ENCODE results near the gene HOXA6. TPM values are rescaled to one million over a fixed set of nuclear protein-coding genes. Genes with fewer than 3 reads are reported as not detected.

The HOXA6 gene
- polyA plus RNA-seq, 2 of the 4 experiments (the other 2 are of a cell fraction): 0.90 to 2.1 TPM

DNA sequence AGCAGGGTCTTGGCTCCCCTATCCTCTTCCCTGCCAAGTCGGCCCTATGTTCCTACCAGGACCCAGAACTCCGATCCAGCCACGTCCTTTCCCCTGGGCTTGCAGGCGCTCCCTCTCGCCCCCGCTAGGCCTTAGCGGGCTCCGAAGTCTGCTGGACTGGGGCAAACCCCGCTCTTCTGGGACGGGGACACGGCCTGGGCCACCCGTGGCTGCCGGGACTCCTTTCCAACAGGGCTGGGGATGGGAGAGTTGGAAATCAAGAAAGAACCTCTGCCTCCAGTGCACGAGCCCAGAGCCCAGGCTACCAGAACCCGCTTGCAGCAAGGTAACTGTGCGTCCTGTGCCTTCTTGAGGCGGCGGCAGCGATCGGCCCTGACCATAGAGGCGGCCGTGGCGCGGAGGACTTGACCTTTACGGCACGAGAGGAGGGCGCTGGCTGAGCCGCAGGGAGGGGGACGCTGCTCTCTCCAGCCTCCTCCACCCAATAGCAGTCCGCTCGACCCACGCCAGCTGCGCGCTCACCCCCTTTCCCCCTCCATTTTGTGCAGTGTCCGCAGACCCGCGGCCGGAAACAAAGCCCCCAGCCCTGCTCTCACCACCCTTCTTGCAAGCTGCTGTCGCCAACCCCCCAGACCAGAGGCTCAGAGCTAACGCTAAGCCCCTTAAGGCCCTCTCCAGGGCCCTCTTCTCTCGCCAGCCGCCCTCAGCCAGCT is 44.4 kb upstream of the HOXA6 start:
- Histone ChIP-seq H3K4me2 (no peak overlapping the region), H3K27ac (no peak overlapping the region), H3K9me3 (no peaks in the 10 kb centered on the region), H3K4me3 (no peak overlapping the region), H3K4me1 (no peaks in the 10 kb centered on the region)
- ChIA-PET CTCF (interaction anchor here (0.6 to 4.8 kb wide), 4 partner anchors 12 to 904 kb away, joined by 4 to 58 read pairs (median 22); no protein-coding TSS in a partner anchor), POLR2A (interaction anchor here (0.7 kb wide), 1 partner anchor 8 kb away, joined by 4 read pairs; no protein-coding TSS in a partner anchor)
- ATAC-seq (no peak), FAIRE-seq (no peak), DNase-seq (ENCODE audit: low read depth in 1 of 2, low spot score in 1 of 2) (no peak)
- 94% methylated on average over 39 of the region's 42 CpGs for WGBS (ENCODE audit: missing lambda C conversion rate)
- no peak for TF ChIP-seq ZSCAN20 (CRISPR knock-in tag; IDR thresholded peaks at IDR 0.05)
- TF ChIP-seq KDM1A (IDR thresholded peaks at IDR 0.05; ENCODE audit: low read depth): no peak
- TF ChIP-seq FOSB (CRISPR knock-in tag; IDR thresholded peaks at IDR 0.05): no peak

DNA sequence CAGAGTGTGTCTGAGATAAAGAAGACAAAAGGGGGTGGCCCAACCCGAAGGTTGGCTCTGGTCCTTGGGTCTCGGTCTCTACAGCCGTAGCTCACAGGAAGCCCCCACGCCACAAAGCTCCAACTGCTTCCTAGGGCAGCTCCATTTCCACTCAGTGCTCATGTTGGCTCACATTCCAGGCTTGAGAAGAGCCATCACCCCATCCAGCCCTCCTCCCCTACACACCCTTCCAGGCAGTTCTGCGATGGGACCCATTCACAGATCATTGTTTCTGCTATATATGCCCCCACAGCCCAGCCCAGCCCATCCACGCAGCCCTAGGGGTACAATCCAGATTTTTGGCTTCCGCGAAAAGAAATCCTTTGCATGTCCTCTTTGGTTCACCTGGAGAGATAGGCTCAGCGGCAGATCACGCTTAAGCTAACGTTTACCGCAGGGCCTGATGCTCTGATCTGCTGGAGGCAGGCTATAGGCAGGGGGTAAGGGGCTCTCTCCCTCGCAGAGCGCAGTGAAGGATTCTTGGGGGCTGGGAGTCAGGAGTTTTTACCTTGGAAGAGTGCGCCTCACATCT is 43.7 kb upstream of the HOXA6 start:
- Histone ChIP-seq H3K4me2 (no peak overlapping the region), H3K27ac (no peak overlapping the region), H3K4me1 (peaks cover 4% of the 10 kb centered on the region; the same call in 1 of the 3 replicates), H3K9me3 (no peaks in the 10 kb centered on the region), H3K4me3 (no peak overlapping the region)
- DNase-seq (ENCODE audit: low read depth in 1 of 2, low spot score in 1 of 2) (no peak), FAIRE-seq (no peak), ATAC-seq (no peak)
- TF ChIP-seq HOXB5 (CRISPR knock-in tag; IDR thresholded peaks at IDR 0.05) (no peak), ZFP36 (IDR thresholded peaks at IDR 0.05; ENCODE audit: borderline replicate concordance, partially characterized antibody) (no peak), ZSCAN20 (CRISPR knock-in tag; IDR thresholded peaks at IDR 0.05) (no peak), EHF (CRISPR knock-in tag; IDR thresholded peaks at IDR 0.05) (no peak), CHD2 (IDR thresholded peaks at IDR 0.05; ENCODE audit: low read length, partially characterized antibody) (no peak), TFCP2L1 (CRISPR knock-in tag; IDR thresholded peaks at IDR 0.05) (no peak), RARB (CRISPR knock-in tag; IDR thresholded peaks at IDR 0.05) (no peak), CBX8 (IDR thresholded peaks at IDR 0.05) (no peak), FOSB (CRISPR knock-in tag; IDR thresholded peaks at IDR 0.05) (no peak), GATA3 (IDR thresholded peaks at IDR 0.05; ENCODE audit: borderline replicate concordance) (no peak), HOXA7 (CRISPR knock-in tag; IDR thresholded peaks at IDR 0.05) (no peak)
- TF ChIP-seq, protein P1, sequence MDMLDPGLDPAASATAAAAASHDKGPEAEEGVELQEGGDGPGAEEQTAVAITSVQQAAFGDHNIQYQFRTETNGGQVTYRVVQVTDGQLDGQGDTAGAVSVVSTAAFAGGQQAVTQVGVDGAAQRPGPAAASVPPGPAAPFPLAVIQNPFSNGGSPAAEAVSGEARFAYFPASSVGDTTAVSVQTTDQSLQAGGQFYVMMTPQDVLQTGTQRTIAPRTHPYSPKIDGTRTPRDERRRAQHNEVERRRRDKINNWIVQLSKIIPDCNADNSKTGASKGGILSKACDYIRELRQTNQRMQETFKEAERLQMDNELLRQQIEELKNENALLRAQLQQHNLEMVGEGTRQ (IDR thresholded peaks at IDR 0.05): no peak
- TF ChIP-seq, protein P2, sequence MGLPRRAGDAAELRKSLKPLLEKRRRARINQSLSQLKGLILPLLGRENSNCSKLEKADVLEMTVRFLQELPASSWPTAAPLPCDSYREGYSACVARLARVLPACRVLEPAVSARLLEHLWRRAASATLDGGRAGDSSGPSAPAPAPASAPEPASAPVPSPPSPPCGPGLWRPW (IDR thresholded peaks at IDR 0.05): no peak
- TF ChIP-seq, protein P3, sequence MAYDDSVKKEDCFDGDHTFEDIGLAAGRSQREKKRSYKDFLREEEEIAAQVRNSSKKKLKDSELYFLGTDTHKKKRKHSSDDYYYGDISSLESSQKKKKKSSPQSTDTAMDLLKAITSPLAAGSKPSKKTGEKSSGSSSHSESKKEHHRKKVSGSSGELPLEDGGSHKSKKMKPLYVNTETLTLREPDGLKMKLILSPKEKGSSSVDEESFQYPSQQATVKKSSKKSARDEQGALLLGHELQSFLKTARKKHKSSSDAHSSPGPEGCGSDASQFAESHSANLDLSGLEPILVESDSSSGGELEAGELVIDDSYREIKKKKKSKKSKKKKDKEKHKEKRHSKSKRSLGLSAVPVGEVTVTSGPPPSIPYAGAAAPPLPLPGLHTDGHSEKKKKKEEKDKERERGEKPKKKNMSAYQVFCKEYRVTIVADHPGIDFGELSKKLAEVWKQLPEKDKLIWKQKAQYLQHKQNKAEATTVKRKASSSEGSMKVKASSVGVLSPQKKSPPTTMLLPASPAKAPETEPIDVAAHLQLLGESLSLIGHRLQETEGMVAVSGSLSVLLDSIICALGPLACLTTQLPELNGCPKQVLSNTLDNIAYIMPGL (CRISPR knock-in tag; IDR thresholded peaks at IDR 0.05; ENCODE audit: borderline replicate concordance): no peak
- TF ChIP-seq, protein P4, sequence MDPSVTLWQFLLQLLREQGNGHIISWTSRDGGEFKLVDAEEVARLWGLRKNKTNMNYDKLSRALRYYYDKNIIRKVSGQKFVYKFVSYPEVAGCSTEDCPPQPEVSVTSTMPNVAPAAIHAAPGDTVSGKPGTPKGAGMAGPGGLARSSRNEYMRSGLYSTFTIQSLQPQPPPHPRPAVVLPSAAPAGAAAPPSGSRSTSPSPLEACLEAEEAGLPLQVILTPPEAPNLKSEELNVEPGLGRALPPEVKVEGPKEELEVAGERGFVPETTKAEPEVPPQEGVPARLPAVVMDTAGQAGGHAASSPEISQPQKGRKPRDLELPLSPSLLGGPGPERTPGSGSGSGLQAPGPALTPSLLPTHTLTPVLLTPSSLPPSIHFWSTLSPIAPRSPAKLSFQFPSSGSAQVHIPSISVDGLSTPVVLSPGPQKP (IDR thresholded peaks at IDR 0.05; ENCODE audit: low read depth, low read length): no peak
- CTCF ChIA-PET: interaction anchor here (0.8 to 3.8 kb wide), 4 partner anchors 12 to 829 kb away, joined by 3 to 30 read pairs (median 10); no protein-coding TSS in a partner anchor
- WGBS (ENCODE audit: missing lambda C conversion rate): 91% methylated on average over 15 of the region's 15 CpGs
- POLR2A ChIA-PET: no interaction called here
